Activated CD8-positive, alpha-beta memory T cell treated with anti-CD3 and anti-CD28 coated beads for 36 hours (primary cell): ENCODE measurements around the gene PRKN. TPM values are rescaled to one million over a fixed set of nuclear protein-coding genes. Genes with fewer than 3 reads are reported as not detected.

Experiments
- CTCF ChIA-PET: fragments of 350-600 bp; sonication (Branson Sonifier 250); formaldehyde crosslinking; loops from one replicate; lab custom pipeline; 2021; ENCODE audit warnings: antibody characterized with exemption; lab: Charles Lee
- POLR2A ChIA-PET: fragments of 350-600 bp; sonication (Branson Sonifier 250); formaldehyde crosslinking; loops from one replicate; lab custom pipeline; 2021; ENCODE audit warnings: antibody characterized with exemption; lab: Charles Lee
- total RNA-seq, 2 experiments: library from RNA; stranded (reverse); gene quantifications; one replicate each; pipeline ENCODE4 v1.2.3, GENCODE V29; 2021

Gene PRKN
- total RNA-seq, 2 experiments from 2014 or later, result not detected

- POLR2A ChIA-PET, result no interaction called here
Observed at GRCh38 chr6:161660666-161661571, 1066.6 kb downstream of the PRKN start.

GRCh38 chr6:161658211-161658610 lies 1069.4 kb downstream of the PRKN start:
- POLR2A ChIA-PET, result no interaction called here

More at GRCh38 chr6:161660666-161661571, 1066.6 kb downstream of the PRKN start:
- CTCF ChIA-PET, result no interaction called here

GRCh38 chr6:161654209-161654608 lies 1073.4 kb downstream of the PRKN start:
- ChIA-PET POLR2A (no interaction called here), CTCF (no interaction called here)

More at GRCh38 chr6:161658211-161658610, 1069.4 kb downstream of the PRKN start:
- CTCF ChIA-PET, result interaction anchor here (0.7 kb wide), 1 partner anchor 264 kb away, joined by 5 read pairs; no protein-coding TSS in a partner anchor

GRCh38 chr6:161651949-161652348 lies 1075.6 kb downstream of the PRKN start:
- POLR2A ChIA-PET, result no interaction called here
- CTCF ChIA-PET, result no interaction called here

GRCh38 chr6:161649841-161650240 lies 1077.7 kb downstream of the PRKN start:
- ChIA-PET POLR2A (no interaction called here), CTCF (no interaction called here)

- ChIA-PET POLR2A (no interaction called here), CTCF (no interaction called here)
Observed at GRCh38 chr6:161649068-161649467, 1078.5 kb downstream of the PRKN start.

- CTCF ChIA-PET, result no interaction called here
- POLR2A ChIA-PET, result no interaction called here
Observed at GRCh38 chr6:161647234-161647633, 1080.3 kb downstream of the PRKN start.

GRCh38 chr6:161644521-161644920 lies 1083.0 kb downstream of the PRKN start:
- CTCF ChIA-PET, result no interaction called here

GRCh38 chr6:161641175-161641574 lies 1086.4 kb downstream of the PRKN start:
- ChIA-PET CTCF (no interaction called here), POLR2A (no interaction called here)

More at GRCh38 chr6:161644521-161644920, 1083.0 kb downstream of the PRKN start:
- POLR2A ChIA-PET, result no interaction called here

GRCh38 chr6:161639772-161640171 lies 1087.8 kb downstream of the PRKN start:
- POLR2A ChIA-PET, result no interaction called here
- CTCF ChIA-PET, result no interaction called here

GRCh38 chr6:161637658-161638057 lies 1089.9 kb downstream of the PRKN start:
- ChIA-PET CTCF (no interaction called here), POLR2A (interaction anchor here (0.7 kb wide), 1 partner anchor 68 kb away, joined by 4 read pairs; no protein-coding TSS in a partner anchor)

GRCh38 chr6:161636882-161637430 lies 1090.6 kb downstream of the PRKN start:
- ChIA-PET POLR2A (interaction anchor here (0.7 kb wide), 1 partner anchor 69 kb away, joined by 4 read pairs; no protein-coding TSS in a partner anchor), CTCF (no interaction called here)

GRCh38 chr6:161635975-161636374 lies 1091.6 kb downstream of the PRKN start:
- ChIA-PET POLR2A (no interaction called here), CTCF (no interaction called here)

- CTCF ChIA-PET, result no interaction called here
- POLR2A ChIA-PET, result no interaction called here
Observed at GRCh38 chr6:161634916-161635315, 1092.7 kb downstream of the PRKN start.

- CTCF ChIA-PET, result no interaction called here
- POLR2A ChIA-PET, result no interaction called here
Observed at GRCh38 chr6:161631676-161632194, 1095.8 kb downstream of the PRKN start.

- CTCF ChIA-PET, result no interaction called here
- POLR2A ChIA-PET, result no interaction called here
Observed at GRCh38 chr6:161630674-161631073, 1096.9 kb downstream of the PRKN start.

GRCh38 chr6:161626132-161626676 lies 1101.4 kb downstream of the PRKN start:
- ChIA-PET POLR2A (no interaction called here), CTCF (no interaction called here)

- POLR2A ChIA-PET, result no interaction called here
- CTCF ChIA-PET, result no interaction called here
Observed at GRCh38 chr6:161624111-161624510, 1103.5 kb downstream of the PRKN start.

GRCh38 chr6:161622779-161623178 lies 1104.8 kb downstream of the PRKN start:
- ChIA-PET CTCF (no interaction called here), POLR2A (no interaction called here)

- CTCF ChIA-PET, result interaction anchor here (0.6 kb wide), 1 partner anchor 1153 kb away, joined by 3 read pairs; no protein-coding TSS in a partner anchor
- POLR2A ChIA-PET, result no interaction called here
Observed at GRCh38 chr6:161618831-161619454, 1108.6 kb downstream of the PRKN start.
